Effector CD4-positive, alpha-beta T cell (primary cell): Measurements from ENCODE around the gene BGN.

Source experiments
- DNase-seq: peaks from one replicate; pipeline ENCODE4 v3.0.0-alpha.2; 2020

The BGN gene

GRCh38 chrX:153485396-153486080 is 9.2 kb upstream of the BGN start:
- no peak for DNase-seq

DNA sequence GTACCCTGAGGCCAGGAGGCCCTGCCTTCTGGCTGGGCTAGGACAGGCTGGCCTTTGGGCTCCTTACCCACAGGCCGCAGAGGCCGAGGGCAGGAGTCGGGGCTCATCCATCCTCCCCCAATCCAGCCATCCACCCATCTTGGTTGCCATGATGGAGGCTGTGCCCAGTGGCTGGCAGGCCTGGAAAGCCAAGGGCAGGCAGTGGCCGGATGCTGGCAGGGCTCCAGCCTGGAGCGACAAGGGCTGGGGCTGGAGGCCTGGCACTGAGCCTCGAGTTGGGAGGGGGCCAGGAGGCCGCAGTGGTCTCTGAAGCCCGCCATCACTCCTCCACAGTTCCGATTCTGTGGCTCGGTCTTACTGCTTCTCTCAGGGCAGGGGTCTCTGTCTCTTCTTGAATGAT is 8.6 kb upstream of the BGN start:
- no peak for DNase-seq

DNA sequence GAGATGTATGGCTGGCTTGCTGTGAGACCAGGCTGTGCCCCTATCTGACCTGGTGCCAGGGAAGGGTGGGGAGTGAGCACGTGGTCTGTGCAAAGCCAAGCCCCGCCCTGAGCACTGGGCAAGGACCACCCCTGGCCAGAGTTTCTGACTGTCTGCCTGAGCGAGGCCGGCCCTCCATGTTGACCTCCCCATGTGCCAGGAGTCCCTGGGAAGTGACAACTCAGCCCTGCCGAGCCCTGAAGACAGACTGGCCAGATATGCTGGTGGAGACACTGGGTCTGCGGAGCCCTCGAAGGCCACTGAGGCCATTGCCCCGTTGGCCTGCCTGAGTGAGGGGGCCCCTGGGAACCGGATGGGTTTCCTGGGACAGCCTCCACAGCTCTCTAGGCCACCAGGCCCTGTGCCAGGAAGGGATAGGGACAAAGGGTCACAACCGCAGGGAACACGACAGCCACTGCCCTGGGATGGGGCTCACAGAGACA is 7.1 kb upstream of the BGN start:
- DNase-seq: no peak

GRCh38 chrX:153488231-153488914 is 6.4 kb upstream of the BGN start:
- DNase-seq: no peak

- DNase-seq: no peak
Measured at GRCh38 chrX:153490217-153490930, 4.4 kb upstream of the BGN start.

GRCh38 chrX:153491351-153491914 is 3.3 kb upstream of the BGN start:
- no peak for DNase-seq

GRCh38 chrX:153491918-153492317 is 2.9 kb upstream of the BGN start:
- no peak for DNase-seq

DNA sequence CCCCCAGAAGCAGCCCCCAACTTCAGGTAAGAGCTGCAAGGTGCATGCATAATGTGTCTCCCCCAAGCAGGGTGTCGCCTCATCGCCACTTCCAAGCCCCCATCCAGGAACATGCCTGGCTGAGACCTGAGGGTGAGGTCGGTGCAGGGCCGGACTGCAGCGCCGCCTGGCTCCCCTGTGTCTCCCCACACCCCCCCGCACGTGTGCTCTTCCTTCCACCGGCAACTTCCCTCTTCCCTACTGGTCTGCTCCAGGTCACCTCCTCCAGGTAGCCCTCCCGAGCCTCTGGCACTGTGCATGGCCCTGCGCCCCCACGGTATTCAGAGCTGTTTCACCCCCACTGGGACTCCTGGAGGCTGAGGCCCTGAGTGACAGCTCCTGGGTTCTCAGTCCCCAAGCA is 2.2 kb upstream of the BGN start:
- no peak for DNase-seq

DNA sequence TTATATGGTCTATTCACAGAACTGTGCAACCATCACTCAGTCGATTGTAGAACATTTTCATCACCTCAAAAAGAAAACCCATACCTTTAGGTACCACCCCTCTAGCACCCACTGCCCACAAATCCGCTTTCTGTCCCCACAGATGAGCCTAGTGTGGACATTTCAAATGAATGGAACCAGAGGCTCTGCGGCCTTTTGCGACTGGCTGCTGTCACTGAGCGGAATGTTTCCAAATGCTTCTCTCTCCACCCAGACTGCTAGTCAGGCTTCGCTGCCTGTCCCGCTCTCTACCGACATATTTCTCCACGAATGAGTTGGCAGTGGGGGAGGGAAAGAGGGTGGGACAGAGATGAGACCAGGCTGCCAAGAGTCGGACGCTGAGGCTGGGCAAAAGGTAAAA is 1.7 kb upstream of the BGN start:
- no peak for DNase-seq

- no peak for DNase-seq
Measured at GRCh38 chrX:153494061-153494460, 719 bp upstream of the BGN start.

GRCh38 chrX:153495362-153495751 is 577 bp downstream of the BGN start:
- DNase-seq: no peak

- no peak for DNase-seq
Measured at GRCh38 chrX:153495903-153496589, 1.3 kb downstream of the BGN start.

DNA sequence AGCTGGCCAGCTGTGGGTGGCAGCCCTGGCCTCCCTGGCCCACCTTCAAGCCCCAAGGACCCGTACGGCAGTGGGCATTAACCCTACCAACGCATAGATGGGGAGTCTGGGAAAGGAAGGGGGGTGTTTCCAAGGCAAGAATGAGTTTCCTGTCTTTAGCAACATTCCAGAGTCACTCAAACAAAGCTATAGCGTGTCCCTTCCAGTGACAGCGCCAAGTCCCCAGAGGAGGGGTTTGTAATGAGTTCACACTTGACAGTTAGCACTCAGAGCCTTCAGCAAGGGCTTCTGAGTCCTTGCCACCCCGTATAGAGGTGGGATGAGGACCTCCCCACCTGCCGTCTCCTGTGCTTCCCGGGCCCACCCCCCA is 1.8 kb downstream of the BGN start:
- DNase-seq: no peak

DNA sequence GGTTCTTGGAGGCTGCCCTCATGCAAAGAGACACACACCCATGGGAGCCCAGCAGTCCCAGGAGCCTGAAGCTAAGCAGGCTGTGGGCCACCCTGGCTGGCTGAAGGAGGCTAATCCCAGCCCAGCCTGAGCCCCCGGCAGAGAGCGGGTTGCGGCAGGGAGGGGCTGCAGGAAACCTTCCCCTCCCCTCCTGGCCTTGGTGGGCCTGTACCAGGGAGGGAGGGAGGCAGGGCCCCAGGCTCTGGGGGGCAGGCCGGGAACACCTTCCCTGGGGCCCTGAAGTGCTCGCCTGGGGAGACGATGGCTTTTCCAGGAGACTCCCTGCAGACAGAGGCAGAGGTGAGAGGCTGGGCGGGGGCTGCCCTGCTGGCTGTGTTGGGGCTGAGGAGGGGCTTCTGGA is 3.7 kb downstream of the BGN start:
- DNase-seq: no peak

GRCh38 chrX:153499341-153499740 is 4.6 kb downstream of the BGN start:
- DNase-seq: no peak

DNA sequence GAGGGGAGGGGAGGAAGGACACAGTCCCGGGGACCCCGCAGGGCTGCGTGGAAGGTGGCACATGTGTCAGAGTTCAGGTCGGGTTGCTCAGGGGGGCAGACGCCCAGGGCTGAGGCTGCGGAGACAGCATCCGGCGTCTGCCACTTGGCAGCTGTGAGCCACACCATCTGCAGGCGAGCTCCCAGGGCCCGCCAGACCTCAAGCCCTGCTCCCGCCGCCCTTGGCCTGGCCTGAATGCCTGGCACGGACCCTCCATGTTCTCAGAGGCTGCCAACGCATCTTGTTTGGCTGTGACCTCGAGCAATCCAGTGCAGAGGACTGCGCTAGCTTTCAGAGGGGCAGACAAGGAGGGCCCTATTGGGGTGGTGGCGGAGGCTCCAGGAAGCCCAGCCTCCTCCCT is 5.1 kb downstream of the BGN start:
- no peak for DNase-seq

DNA sequence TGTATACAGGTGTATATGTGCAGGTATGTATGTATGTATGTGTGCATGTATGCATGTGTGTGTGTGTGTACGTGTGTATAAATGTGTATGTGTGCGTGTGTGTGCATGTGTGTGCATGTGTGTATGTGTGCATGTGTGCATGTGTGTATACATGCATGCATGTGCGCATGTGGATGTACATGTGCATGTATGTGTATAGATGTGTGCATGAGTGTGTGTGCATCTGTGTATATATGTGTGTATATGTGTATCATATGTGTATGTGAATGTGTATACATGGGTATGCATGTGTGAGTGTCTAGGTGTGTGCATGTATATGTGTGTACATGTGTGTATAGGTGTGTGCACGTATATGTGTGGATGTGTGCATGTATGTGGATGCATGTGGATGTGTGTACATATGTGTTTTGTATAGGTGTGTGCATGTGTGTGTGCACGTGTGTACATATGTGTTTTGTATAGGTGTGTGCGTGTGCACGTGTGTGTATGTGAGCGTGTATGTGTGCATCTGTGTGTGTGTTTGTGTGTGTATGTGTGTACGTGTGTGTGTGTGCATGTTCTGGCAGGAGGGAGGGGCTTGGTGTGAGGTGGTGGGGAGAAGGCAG is 6.0 kb downstream of the BGN start:
- DNase-seq: no peak

DNA sequence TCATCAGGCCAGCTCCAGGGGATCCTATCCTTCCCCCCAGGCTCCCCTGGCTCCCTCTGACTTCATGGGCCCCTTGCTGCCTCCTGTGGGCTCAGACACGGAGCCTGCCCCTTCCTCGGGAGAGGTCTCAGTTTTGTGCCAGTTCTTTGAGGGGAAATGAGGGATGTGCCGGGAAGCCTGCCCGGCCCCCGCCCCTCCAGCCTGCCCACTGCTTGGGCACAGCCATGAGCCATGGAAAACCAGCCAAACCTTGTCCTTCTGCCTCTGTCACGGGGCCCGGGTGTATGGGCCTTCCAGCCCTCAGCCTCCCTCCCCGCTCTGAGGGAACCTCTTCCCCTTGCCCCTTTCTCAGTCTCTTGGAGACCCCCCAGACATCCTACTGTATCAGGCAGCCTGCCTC is 6.8 kb downstream of the BGN start:
- DNase-seq: no peak

DNA sequence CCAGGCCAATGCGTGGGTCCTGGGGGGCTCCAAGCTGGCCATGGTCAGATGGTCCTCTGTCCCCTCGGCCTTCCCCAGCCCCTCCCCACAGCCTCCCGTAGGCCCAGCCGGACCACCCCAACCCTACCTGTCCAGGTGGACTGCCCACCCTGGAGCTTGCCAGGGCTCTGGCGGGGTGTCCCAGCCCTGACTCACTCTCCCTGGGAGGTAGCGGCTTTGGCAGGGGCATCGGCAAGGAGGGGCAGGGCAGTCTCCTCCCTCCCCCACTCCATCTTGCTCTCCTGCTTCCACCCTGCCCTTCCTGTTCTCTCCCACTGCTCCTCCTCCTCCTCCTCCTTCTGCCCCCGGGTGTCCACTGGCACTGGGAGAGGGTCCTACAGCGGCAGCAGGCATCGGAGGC is 7.4 kb downstream of the BGN start:
- no peak for DNase-seq

- no peak for DNase-seq
Measured at GRCh38 chrX:153502796-153503195, 8.0 kb downstream of the BGN start.

DNA sequence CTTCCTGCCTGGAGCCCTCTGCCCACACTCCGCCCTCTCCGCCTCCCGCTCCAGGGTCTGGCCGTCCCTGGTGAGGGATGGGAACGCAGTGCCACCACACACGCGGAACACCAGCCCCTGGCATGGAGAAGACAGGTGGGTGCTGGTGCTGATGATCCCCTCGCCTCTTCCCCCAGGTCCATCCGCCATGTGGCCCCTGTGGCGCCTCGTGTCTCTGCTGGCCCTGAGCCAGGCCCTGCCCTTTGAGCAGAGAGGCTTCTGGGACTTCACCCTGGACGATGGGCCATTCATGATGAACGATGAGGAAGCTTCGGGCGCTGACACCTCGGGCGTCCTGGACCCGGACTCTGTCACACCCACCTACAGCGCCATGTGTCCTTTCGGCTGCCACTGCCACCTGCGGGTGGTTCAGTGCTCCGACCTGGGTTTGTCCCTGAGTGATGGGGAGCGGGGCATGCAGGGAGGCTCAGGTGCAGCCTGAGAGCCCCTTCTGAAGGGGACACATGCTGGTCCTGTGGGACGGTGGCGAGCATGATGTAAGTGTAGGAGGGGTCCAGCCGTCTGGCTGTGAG is 9.8 kb downstream of the BGN start:
- no peak for DNase-seq

DNA sequence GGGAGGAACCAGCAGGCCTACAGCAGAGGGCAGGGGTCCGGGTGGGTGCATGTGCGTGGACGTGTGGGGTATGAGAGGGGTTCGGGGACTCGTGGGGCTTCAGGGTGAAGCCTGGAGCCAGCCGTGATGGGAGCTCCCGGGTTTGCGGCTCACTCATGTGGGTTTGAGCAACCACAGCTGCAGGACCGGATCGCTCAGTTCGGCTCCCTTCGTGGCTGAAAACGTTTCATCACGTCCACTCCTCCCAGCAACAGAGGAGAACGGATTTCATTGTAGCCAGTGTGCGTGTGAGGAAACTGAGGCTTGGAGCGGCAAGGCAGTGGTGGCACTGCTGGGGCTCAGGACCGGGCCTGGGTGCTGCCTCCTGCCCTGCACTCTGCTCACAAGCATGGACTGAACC is 10.6 kb downstream of the BGN start:
- no peak for DNase-seq
